HG02588 (cell line): ENCODE data around the gene DUOX2.

ENCODE experiments used
- ATAC-seq: cut with Tn5 transposase; IDR thresholded peaks from one replicate; pipeline ENCODE4 v1.9.1; 2021; ENCODE audit warnings: mild to moderate bottlenecking, moderate library complexity; ENCODE audit not compliant: unreplicated experiment

Gene DUOX2

DNA sequence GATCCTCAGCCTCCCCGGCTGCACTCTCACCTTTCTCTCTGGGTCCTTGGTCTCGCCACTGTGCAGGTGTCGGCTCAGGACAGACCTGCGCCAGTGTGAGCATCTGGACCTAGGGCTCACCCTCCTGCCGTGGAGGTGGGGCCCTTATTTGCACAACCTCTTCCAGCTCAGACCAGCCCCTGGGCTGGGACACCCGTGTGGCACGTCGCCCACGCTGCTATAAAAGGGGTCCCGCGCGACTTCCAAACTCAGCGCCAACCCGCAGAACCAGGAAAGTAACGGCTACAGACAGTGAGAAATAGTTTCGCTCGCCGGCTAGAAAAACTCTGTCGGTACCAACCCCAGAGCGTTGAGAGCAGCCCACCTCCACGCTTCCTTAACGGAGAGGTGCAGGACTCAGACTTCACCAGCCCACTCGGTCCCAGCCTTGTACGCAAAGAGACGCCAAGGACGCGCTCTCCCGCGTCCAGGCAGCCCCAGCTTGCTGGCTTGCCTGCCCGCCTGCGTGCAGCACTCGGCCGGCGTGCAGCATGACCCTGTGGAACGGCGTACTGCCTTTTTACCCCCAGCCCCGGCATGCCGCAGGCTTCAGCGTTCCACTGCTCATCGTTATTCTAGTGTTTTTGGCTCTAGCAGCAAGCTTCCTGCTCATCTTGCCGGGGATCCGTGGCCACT, at the start of gene DUOX2, which contains the start of gene DUOXA2:
Gene DUOX2, minus strand, starts transcription at position 97 of the 675 bp plus-strand sequence. CDS start 761 bp downstream, outside the sequence.
Gene DUOXA2, plus strand, starts transcription at position 251 of the 675 bp plus-strand sequence. Its CDS starts 280 bp downstream, at position 531.
- no peak for ATAC-seq

- ATAC-seq = no peak
Observed at GRCh38 chr15:45163508-45163856, 49.5 kb upstream of the DUOX2 start.

DNA sequence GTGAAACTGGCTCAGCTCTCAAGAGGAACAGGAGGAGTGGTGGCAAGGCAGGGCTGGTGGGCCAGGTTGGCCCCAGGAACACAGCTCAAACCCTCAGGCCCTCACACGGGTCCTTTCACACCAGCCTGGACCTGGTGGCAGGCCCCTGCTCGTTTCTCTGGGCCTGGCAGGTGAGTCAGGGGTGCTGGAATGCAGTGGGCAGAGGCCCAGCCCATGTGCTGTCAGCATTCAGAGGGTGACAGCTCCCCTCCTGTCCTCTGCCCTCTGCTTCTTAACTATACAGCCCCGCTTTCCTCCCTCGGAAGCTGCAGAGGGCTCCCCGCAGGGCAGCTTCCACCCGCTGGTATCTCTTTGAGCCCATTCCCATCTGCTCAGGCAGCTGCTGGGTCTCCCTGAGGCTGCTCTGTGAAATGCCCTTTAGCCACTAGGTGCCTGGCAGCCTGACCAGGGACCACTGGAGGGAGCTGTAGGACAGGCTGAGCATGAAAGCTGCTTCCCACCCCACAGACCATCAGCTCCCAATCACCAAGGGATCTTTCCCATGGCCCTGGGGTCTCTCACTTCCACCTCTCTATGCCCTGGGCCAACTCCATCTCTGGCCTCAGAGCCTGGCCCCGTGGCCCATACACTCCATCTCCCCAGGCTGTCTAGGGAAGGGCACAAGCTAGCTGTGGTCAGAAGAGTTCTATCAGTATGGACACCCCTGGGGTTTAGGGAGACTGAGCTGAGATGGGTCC, 49.0 kb upstream of the DUOX2 start:
- ATAC-seq = no peak

- no peak for ATAC-seq
Observed at GRCh38 chr15:45161666-45162065, 47.7 kb upstream of the DUOX2 start.

GRCh38 chr15:45157974-45158373, 44.0 kb upstream of the DUOX2 start:
- ATAC-seq = no peak

GRCh38 chr15:45156744-45157455, 42.9 kb upstream of the DUOX2 start:
- no peak for ATAC-seq

GRCh38 chr15:45155739-45156138, 41.8 kb upstream of the DUOX2 start:
- ATAC-seq = no peak

GRCh38 chr15:45151998-45152828, 38.2 kb upstream of the DUOX2 start:
- no peak for ATAC-seq

DNA sequence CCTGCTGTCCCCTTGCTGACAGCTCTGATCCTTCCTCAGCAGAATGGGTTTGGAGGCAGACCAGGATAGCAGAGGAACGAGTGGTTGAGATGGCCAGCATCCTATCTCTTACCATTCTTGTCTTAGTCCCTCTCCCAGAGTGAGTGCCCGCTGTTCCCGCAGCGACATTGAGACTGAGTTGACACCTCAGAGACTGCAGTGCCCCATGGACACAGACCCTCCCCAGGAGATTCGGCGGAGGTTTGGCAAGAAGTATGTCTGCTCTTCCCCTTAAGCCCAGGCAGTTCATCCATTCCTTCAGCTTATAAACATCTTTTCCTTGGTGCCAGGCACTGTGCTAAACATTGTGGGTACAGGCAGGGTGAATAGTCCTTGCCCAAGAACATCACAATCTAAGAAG, 37.0 kb upstream of the DUOX2 start:
- no peak for ATAC-seq

DNA sequence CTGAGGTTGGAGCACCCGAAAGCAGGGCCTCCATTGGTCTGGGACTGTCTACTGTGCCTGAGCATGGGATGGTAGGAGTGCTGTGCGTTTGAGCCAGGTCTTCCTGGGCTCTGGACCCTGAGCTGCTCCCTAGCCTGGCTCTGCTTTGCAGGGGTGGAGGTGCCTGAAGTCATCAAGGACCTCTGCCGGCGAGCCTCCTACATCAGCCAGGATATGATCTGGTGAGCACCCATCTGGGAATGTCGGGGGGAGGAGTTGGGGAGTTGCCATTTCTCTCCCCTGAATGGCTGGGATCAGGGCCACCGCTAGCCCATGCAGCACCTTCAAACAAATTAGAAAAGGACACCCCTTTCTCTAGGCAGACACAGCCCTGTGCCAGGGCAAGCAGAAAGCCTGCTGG, 36.5 kb upstream of the DUOX2 start:
- ATAC-seq = no peak

- ATAC-seq = no peak
Observed at GRCh38 chr15:45149060-45149459, 35.1 kb upstream of the DUOX2 start.

GRCh38 chr15:45148076-45149059, 34.4 kb upstream of the DUOX2 start:
- no peak for ATAC-seq

DNA sequence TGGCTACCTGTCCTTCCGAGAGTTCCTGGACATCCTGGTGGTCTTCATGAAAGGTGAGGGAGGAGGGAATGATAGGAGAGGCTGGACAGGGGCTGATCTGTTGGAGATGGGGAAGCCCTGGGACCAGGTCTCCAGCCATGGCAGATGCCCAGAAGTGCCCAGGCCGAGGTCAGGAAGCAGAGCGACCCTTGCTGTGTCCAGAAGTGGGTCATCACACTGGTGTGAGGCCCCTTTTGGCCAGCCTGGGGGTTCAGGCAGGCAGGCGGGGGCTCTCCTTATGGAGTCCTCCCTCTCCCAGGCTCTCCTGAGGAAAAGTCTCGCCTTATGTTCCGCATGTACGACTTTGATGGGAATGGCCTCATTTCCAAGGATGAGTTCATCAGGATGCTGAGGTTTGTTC, 33.6 kb upstream of the DUOX2 start:
- no peak for ATAC-seq

DNA sequence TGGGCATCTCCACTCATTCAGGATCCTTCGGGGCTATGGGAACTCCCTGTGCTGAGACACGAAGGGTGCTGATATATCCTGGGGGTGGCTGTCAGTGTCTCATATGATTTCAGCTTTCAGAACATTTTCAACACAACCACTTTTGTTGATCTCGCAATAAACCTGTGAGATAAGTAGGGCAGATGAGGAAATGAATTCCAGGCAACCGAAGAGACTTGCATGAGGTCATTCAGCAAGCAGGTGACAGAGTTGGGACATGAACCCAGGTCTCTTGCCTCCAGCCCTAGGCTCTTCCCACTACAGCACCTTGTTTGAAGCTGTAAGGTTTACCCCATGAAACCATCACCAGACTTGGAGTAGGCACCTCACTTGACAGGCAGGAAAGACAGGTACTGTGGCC, 32.4 kb upstream of the DUOX2 start:
- no peak for ATAC-seq

GRCh38 chr15:45144775-45145174, 30.8 kb upstream of the DUOX2 start:
- ATAC-seq = no peak

- ATAC-seq = no peak
Observed at GRCh38 chr15:45143946-45144345, 30.0 kb upstream of the DUOX2 start.

- ATAC-seq = no peak
Observed at GRCh38 chr15:45143056-45143455, 29.1 kb upstream of the DUOX2 start.

- no peak for ATAC-seq
Observed at GRCh38 chr15:45141386-45141785, 27.4 kb upstream of the DUOX2 start.

GRCh38 chr15:45140557-45141250, 26.7 kb upstream of the DUOX2 start:
- no peak for ATAC-seq
